Measurements from ENCODE around the gene CNDP2.

The CNDP2 gene

DNA sequence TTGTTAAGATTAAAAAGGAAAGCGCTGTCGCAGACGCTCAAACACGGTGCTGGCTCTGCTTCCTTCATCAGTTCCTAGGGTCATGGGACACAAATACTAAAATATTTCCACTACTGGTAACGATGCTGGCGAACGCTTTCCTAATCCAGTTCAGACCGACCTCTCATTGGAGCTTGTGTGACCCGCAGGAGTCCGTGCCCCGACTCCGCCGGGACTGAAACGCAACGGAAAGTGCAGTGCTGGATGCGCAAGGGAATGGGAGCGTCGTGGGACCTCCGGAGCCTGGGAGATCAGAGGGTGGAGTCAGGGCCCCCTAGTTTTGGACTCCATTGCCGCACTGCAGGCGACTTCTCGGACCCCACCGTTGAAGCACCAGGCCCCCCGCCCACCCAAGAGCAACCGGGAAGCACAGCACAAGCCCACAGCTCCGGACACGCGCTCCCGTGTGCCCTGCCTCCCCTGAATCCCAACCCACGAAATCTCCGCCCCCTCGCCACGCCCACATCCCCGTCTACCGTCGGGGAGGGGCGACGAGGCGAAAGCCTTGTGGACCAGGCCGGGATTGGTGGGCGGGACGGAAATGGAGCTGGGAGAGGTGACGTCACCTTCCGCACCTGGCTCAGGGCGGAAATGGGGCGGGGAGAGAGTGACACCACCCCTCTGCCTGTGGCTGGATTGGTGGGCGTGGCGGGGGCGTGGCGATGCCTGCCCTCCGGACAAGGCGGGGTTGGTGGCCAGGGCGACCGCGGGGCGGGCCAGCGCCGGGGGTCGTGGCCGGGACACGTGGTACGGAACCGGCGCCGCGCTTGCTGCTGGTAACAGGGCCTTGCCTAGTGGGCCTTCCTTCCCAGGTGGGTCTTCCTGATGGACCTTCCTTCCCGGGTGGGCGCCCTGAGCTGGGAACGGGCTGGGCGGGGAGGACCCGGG is at the start of gene CNDP2:
Gene CNDP2 (plus strand): TSS at position 783 of the 927 bp plus-strand sequence. CDS start 3,611 bp downstream, outside the sequence.
- TF ChIP-seq, protein P1, sequence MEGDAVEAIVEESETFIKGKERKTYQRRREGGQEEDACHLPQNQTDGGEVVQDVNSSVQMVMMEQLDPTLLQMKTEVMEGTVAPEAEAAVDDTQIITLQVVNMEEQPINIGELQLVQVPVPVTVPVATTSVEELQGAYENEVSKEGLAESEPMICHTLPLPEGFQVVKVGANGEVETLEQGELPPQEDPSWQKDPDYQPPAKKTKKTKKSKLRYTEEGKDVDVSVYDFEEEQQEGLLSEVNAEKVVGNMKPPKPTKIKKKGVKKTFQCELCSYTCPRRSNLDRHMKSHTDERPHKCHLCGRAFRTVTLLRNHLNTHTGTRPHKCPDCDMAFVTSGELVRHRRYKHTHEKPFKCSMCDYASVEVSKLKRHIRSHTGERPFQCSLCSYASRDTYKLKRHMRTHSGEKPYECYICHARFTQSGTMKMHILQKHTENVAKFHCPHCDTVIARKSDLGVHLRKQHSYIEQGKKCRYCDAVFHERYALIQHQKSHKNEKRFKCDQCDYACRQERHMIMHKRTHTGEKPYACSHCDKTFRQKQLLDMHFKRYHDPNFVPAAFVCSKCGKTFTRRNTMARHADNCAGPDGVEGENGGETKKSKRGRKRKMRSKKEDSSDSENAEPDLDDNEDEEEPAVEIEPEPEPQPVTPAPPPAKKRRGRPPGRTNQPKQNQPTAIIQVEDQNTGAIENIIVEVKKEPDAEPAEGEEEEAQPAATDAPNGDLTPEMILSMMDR (IDR thresholded peaks at IDR 0.05; ENCODE audit: low read depth, low read length): no peak

DNA sequence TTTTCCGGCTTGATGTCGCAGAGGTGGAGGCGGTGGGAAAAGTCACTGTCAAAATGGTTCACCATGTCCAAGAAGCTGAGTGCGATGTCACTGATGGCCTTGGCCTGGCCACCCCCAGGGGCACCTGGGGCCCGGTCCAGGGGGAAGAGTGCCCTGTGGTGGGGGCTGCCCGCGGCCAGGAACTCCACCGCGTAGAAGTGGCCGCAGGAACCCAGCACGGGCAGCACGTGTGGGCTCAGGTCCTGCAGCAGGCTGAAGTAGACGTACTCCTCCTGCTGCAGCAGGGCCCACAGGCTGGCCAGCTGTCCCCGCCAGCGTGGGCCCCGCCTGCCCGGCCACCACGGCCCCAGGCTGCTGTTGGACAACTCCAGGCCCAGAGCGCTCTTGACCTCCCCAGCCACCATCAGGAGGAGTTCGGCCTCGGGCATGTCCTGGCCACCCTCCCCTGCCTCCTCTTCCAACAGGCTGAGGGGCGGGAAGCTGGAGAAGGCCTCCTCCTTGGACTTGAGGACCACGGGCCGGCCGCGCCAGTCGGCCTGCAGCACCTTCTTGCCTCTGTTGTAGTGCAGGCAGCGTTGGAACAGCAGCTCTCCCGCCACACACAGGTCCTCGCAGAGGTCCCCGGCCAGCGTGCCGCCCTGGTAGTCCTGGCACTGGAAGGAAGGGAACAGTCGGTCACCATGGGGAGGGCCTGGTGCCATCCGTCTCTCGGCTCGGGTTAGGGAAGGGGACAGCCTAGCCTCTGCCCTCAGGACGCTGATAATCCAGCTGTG is 49.3 kb upstream of the CNDP2 start:
- DNase-seq (ENCODE audit: extremely low read depth, low read depth): no peak
- TF ChIP-seq, protein P1 (IDR thresholded peaks at IDR 0.05; ENCODE audit: low read depth, low read length): no peak

More for the DNA sequence above, at the start of gene CNDP2:
- DNase-seq (ENCODE audit: extremely low read depth, low read depth): peak; percentile 97

DNA sequence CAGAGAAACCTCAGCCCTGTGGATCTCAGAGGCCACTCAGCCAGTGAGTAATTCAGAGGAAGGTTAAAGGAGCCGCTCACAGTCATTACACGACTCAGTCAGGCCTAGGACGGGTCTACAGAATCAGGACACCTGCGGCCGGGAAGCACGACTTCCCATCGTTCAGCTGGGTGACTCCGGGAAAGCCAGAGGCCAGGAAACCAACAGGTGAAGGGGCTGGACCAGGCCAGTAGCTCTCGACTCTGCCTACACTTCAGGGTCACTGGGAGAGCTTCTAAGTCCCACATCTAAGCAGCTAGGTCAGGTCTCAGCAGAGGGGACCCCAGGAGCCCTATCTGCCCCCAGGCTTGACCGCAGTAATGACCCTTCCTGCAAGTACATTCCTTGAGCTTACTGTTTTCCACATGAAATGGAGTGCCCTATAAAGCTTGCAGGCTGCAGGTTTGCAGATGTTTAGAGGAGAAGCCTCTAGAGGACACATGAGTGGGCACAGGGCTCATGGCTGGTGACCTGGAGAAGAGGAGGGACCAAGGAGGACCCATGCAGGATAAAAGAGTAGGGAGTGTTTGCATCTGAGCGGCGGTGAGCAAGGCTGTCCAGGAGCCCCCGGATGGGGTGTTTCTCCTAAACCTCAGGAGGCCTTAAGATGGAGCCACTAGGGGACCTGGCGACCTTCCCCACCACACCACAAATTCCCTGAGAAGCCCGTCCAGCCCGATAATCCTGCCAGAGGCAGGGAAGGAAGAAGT is 48.6 kb upstream of the CNDP2 start:
- TF ChIP-seq, protein P1 (IDR thresholded peaks at IDR 0.05; ENCODE audit: low read depth, low read length): no peak
- no peak for DNase-seq (ENCODE audit: extremely low read depth, low read depth)

DNA sequence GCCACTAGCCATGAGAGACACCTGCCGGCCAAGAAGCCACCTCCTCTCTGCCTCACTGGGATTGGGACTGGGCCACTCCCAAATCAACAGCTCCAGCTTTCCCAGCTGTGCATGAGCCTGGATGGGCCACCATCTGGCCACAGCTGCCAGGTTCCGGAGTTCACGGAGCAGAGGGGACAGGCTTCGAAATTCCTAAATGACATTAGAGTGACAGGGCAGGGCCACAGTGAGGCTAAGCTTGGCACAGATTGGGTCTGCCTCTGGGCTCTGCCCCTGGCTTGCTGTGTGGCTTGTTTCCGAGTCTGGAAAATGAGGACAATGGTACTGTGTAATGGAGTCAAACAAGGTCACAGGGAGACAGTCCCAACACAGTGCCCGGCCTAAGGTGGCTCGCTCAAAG is 45.5 kb upstream of the CNDP2 start:
- DNase-seq (ENCODE audit: extremely low read depth, low read depth): no peak
- TF ChIP-seq, protein P1 (IDR thresholded peaks at IDR 0.05; ENCODE audit: low read depth, low read length): no peak

DNA sequence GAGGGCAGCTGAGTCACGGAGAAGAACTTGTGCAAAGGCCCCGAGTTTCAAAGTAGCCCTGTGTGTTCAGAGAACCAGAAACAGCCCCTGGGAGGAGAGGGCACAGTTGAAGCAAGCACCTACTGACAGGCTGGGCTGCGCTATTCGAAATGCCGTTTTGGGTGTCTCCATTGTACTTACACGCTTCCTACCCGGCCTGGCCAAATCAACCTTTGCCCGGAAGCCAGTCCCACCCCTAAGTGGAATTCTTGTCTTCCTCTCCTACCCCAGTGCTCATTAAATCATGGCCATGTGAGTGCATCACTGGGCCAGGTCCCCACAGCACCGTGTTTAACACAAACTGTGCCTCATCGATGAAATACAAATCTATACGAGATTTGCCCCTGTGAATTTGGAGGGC is 45.0 kb upstream of the CNDP2 start:
- TF ChIP-seq, protein P1 (IDR thresholded peaks at IDR 0.05; ENCODE audit: low read depth, low read length): no peak
- no peak for DNase-seq (ENCODE audit: extremely low read depth, low read depth)

DNA sequence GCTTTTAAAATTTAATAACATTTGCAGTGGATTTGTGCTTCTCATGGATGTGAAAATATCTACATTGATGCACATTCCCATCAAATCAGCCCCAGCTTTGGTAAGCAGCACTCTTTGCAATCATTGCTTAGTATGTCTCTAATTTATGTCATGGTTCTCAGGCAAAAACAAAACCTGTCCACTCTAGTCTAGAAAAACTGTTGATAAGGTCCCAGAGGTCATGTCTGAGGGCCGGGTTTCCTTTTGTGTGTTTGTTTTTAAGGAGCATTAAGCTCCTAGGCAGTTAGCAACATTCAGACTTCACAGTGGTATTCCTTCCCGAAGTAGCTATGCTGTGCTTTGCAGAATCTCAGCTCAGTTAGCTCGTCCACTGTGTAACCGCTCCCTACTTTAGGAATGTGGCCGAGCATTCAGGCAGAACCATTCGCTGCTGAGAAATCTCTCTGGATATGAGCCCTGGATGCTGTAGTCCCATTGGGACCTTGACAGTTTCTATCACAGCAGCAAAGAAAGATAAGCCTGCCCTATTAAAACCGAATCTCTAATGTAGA is 43.1 kb upstream of the CNDP2 start:
- no peak for DNase-seq (ENCODE audit: extremely low read depth, low read depth)
- TF ChIP-seq, protein P1 (IDR thresholded peaks at IDR 0.05; ENCODE audit: low read depth, low read length): no peak

All from AG09319 (cell line).